ENCODE data around the gene TMEM131. TPM values are rescaled to one million over a fixed set of nuclear protein-coding genes. Genes with fewer than 3 reads are reported as not detected.

The TMEM131 gene
- total and polyA plus RNA-seq, 2 of the 8 experiments (the other 6 are each of a cell fraction or from before 2014, with no cell fraction given): 9.7 to 22.9 TPM

GRCh38 chr2:97878865-97879264, 116.9 kb downstream of the TMEM131 start:
- Histone ChIP-seq H3K79me1 (ENCODE audit: low read depth, low read length) (no peaks in the 10 kb centered on the region), H4K91ac (replicated peaks; ENCODE audit: insufficient read length, low read length) (no peak overlapping the region), H2BK20ac (ENCODE audit: low read length) (no peak overlapping the region), H4K8ac (ENCODE audit: extremely low read depth, insufficient read depth, low read length) (no peak overlapping the region), H3K23ac (ENCODE audit: insufficient read length) (no peak overlapping the region), H3K4me2 (ENCODE audit: insufficient read depth in 1 of 2, low read depth in 2 of 2, low read length in 2 of 2) (no peak overlapping the region), H3K27ac (ENCODE audit: low read depth, low read length) (no peak overlapping the region), H2AFZ (ENCODE audit: low read length) (no peak overlapping the region), H3K4me1 (replicated peaks in 1 of 4; ENCODE audit: control insufficient read depth in 3 of 4, insufficient read depth in 4 of 4, low read length in 3 of 4) (peaks cover 0 to 4% (median 0%) of the 10 kb centered on the region in 4 experiments; a peak in 1 of 7 replicates), H3K9me3 (ENCODE audit: insufficient read depth in 2 of 2, low read depth in 1 of 2, low read length in 1 of 2) (no peaks in the 10 kb centered on the region), H2BK15ac (ENCODE audit: low read length) (no peak overlapping the region), H2AK5ac (ENCODE audit: low read depth, low read length) (no peak overlapping the region), H3K18ac (ENCODE audit: extremely low read depth, low read length) (no peak overlapping the region), H4K5ac (ENCODE audit: insufficient read length, low read depth, low read length) (no peak overlapping the region), H3K36me3 (ENCODE audit: control insufficient read depth in 2 of 4, insufficient read depth in 4 of 4, low read length in 3 of 4) (no peaks in the 10 kb centered on the region), H2BK120ac (replicated peaks; ENCODE audit: low read depth, low read length) (no peak overlapping the region), H3K79me2 (ENCODE audit: control insufficient read depth in 1 of 2, insufficient read depth in 2 of 2, low read length in 2 of 2) (no peaks in the 10 kb centered on the region), H3K14ac (ENCODE audit: insufficient read length) (no peak overlapping the region), H2BK5ac (ENCODE audit: low read depth, low read length) (no peak overlapping the region), H3K27me3 (replicated peaks in 1 of 4; ENCODE audit: control insufficient read depth in 3 of 4, extremely low read depth in 1 of 4, insufficient read depth in 3 of 4, low read length in 3 of 4) (no peaks in the 10 kb centered on the region), H3K23me2 (ENCODE audit: low read depth, low read length) (no peaks in the 10 kb centered on the region), H3K9ac (replicated peaks in 1 of 4; ENCODE audit: extremely low read depth in 1 of 4, low read depth in 3 of 4, low read length in 3 of 4) (no peak overlapping the region), H4K20me1 (replicated peaks in 1 of 2; ENCODE audit: control insufficient read depth in 1 of 2, insufficient read depth in 2 of 2, low read length in 2 of 2) (no peaks in the 10 kb centered on the region), H2BK12ac (ENCODE audit: low read depth, low read length) (no peak overlapping the region), H3K4ac (replicated peaks; ENCODE audit: insufficient read length, low read depth, low read length) (no peak overlapping the region), H3K56ac (replicated peaks; ENCODE audit: insufficient read length, low read depth, low read length) (no peak overlapping the region), H3K4me3 (ENCODE audit: extremely low read depth in 1 of 4, insufficient read depth in 2 of 4, low read depth in 3 of 4, low read length in 4 of 4) (no peak overlapping the region)
- 87% methylated on average over 3 of the region's 3 CpGs; no CpG with 5 or more reads in 1 of the 2 experiments for WGBS, 2 experiments (ENCODE audit: extremely low coverage in 1 of 2, insufficient coverage in 1 of 2, insufficient read length in 1 of 2, insufficient replicate concordance in 2 of 2, low coverage in 1 of 2, low lambda C conversion rate in 2 of 2, missing lambda C conversion rate in 1 of 2)
- DNase-seq (ENCODE audit: low read depth in 1 of 2, low spot score in 2 of 2) (no peak), FAIRE-seq (no peak)
- ChIA-PET POLR2A (ENCODE audit: partially characterized antibody) (no interaction called here), CTCF (ENCODE audit: partially characterized antibody) (no interaction called here)
- TF ChIP-seq POLR2A (IDR thresholded peaks at IDR 0.05; ENCODE audit: control extremely low read depth in 1 of 2, low read depth in 2 of 2, low read length in 2 of 2): no peak
- no peak for TF ChIP-seq GTF2F1 (IDR thresholded peaks at IDR 0.05; ENCODE audit: borderline replicate concordance, low read depth, low read length)

Measured in H1 (cell line).